Endothelial cell of umbilical vein (primary cell): ENCODE data around the gene CHRM4. TPM values are rescaled to one million over a fixed set of nuclear protein-coding genes. Genes with fewer than 3 reads are reported as not detected.

Experiments
- BruUV-seq: library from RNA; stranded (reverse); fragments of 400-500 nt; replicated peaks from 2 replicates; lab custom pipeline; 2021; lab: Mats Ljungman, UMichigan
- CTCF ChIA-PET: fragments of 300-600, 350-600 bp; sonication (Branson Sonifier 250); formaldehyde crosslinking; loops from one replicate; lab custom pipeline; 2021; ENCODE audit warnings: antibody characterized with exemption, inconsistent platforms; lab: Charles Lee
- POLR2A ChIA-PET: fragments of 300-600, 350-600 bp; sonication (Branson Sonifier 250); formaldehyde crosslinking; loops from one replicate; lab custom pipeline; 2021; ENCODE audit warnings: antibody characterized with exemption, inconsistent platforms; lab: Charles Lee
- DNase-seq: peaks from one replicate; pipeline ENCODE4 v3.0.0-alpha.2; 2011; ENCODE audit warnings: low read depth, low spot score
- FAIRE-seq: peaks from 2 replicates; lab custom pipeline; 2011; peaks lifted over from hg19 to GRCh38; lab: Jason Lieb, UNC
- H2AFZ ChIP-seq: 2 replicates; pipeline ENCODE4 v1.6.0; 2012; ENCODE audit warnings: low read depth, low read length, control low read depth, inconsistent platforms
- H3K27ac ChIP-seq: 2 replicates; pipeline ENCODE4 v1.5.1; 2011; ENCODE audit warnings: low read depth, mild to moderate bottlenecking, control low read depth, low read length, moderate library complexity; ENCODE audit not compliant: insufficient read depth
- H3K27me3 ChIP-seq, 2 experiments: 2 replicates each; pipeline versions ENCODE4 v1.6.0 to v1.6.1; 2011; ENCODE audit warnings: low read length in 2 of 2, mixed read lengths in 1 of 2; ENCODE audit not compliant: control insufficient read depth in 2 of 2, insufficient read depth in 2 of 2
- H3K36me3 ChIP-seq, 2 experiments: 2 replicates in 1 of 2; 3 replicates in 1 of 2; pipeline ENCODE4 v1.5.1; 2011; ENCODE audit warnings: low read length in 2 of 2, mild to moderate bottlenecking in 1 of 2, moderate library complexity in 1 of 2; ENCODE audit not compliant: control insufficient read depth in 2 of 2, insufficient read depth in 2 of 2; ENCODE audit errors: extremely low read depth in 1 of 2
- H3K4me1 ChIP-seq: 3 replicates; pipeline ENCODE4 v1.5.1; 2011; ENCODE audit warnings: mild to moderate bottlenecking, low read length; ENCODE audit not compliant: control insufficient read depth, insufficient read depth; ENCODE audit errors: extremely low read depth
- H3K4me2 ChIP-seq: 2 replicates; pipeline ENCODE4 v1.6.1; 2011; ENCODE audit warnings: low read length, control low read depth, mixed read lengths; ENCODE audit not compliant: insufficient read depth
- H3K4me3 ChIP-seq, 3 experiments: fragments of 200-600 bp in 1 of 3; sonication (generic), shearing (Covaris generic) in 1 of 3; replicated peaks in 1 of 3; 2 replicates each; pipeline ENCODE4 v1.5.1; 2011 to 2016; ENCODE audit warnings: control low read depth in 3 of 3, low read length in 3 of 3, mild to moderate bottlenecking in 2 of 3, inconsistent platforms in 1 of 3, low read depth in 1 of 3, moderate library complexity in 1 of 3; ENCODE audit not compliant: insufficient read depth in 1 of 3
- H3K79me2 ChIP-seq: 2 replicates; pipeline ENCODE4 v1.6.0; 2012; ENCODE audit warnings: low read length, inconsistent platforms; ENCODE audit not compliant: control insufficient read depth, insufficient read depth
- H3K9ac ChIP-seq: replicated peaks from 2 replicates; pipeline ENCODE3; 2011; ENCODE audit warnings: low read length, control low read depth; ENCODE audit not compliant: insufficient read depth; ENCODE audit errors: extremely low read depth
- H3K9me1 ChIP-seq: replicated peaks from 3 replicates; pipeline ENCODE4 v1.6.0; 2011; ENCODE audit warnings: mild to moderate bottlenecking, low read length; ENCODE audit not compliant: control insufficient read depth, insufficient read depth; ENCODE audit errors: extremely low read depth
- H3K9me3 ChIP-seq: replicated peaks from 2 replicates; pipeline ENCODE4 v1.5.1; 2012; ENCODE audit warnings: low read length, inconsistent platforms; ENCODE audit not compliant: control insufficient read depth, insufficient read depth
- H4K20me1 ChIP-seq: replicated peaks from 2 replicates; pipeline ENCODE3; 2011; ENCODE audit warnings: mild to moderate bottlenecking, low read length; ENCODE audit not compliant: control insufficient read depth, insufficient read depth; ENCODE audit errors: extremely low read depth
- CTCF ChIP-seq, 2 donors: IDR thresholded peaks; 1 replicate in 1 of 2; 2 replicates in 1 of 2; pipeline ENCODE4 v1.5.1; 2011; ENCODE audit warnings: low read length in 2 of 2, mild to moderate bottlenecking in 2 of 2, moderate library complexity in 2 of 2, control low read depth in 1 of 2, inconsistent platforms in 1 of 2, low read depth in 1 of 2; ENCODE audit not compliant: insufficient read depth in 1 of 2; ENCODE audit errors: extremely low read depth in 1 of 2
- EZH2 ChIP-seq: IDR thresholded peaks from 2 replicates; pipeline ENCODE4 v1.6.1; 2012; ENCODE audit warnings: borderline replicate concordance, low read depth, mild to moderate bottlenecking, moderate library complexity, low read length, inconsistent platforms; ENCODE audit not compliant: severe bottlenecking
- FOS ChIP-seq: IDR thresholded peaks from 2 replicates; pipeline ENCODE4 v1.6.1; 2011; ENCODE audit warnings: mild to moderate bottlenecking, low read length, moderate library complexity, borderline replicate concordance; ENCODE audit not compliant: insufficient read depth
- GATA2 ChIP-seq: IDR thresholded peaks from 2 replicates; pipeline ENCODE4 v1.7.0; 2011; ENCODE audit warnings: low read depth, mild to moderate bottlenecking, moderate library complexity, mixed read lengths, low read length; ENCODE audit not compliant: insufficient read length, insufficient read depth
- JUN ChIP-seq: IDR thresholded peaks from 2 replicates; pipeline ENCODE4 v1.6.1; 2011; ENCODE audit warnings: borderline replicate concordance, low read depth; ENCODE audit not compliant: insufficient read length, insufficient read depth
- MYC ChIP-seq: IDR thresholded peaks from one replicate; pipeline ENCODE4 v1.6.1; 2011; ENCODE audit warnings: mild to moderate bottlenecking, low read depth, low read length
- POLR2A ChIP-seq: IDR thresholded peaks from 2 replicates; pipeline ENCODE4 v1.6.1; 2012; ENCODE audit warnings: low read depth, mild to moderate bottlenecking, control low read depth, low read length
- POLR2AphosphoS5 ChIP-seq: IDR thresholded peaks from 2 replicates; pipeline ENCODE4 v1.6.1; 2012; ENCODE audit warnings: low read depth, mild to moderate bottlenecking, control low read depth, low read length, moderate library complexity; ENCODE audit not compliant: insufficient read depth
- dilution Hi-C: fragments of 300-500 bp; cut with MboI; formaldehyde crosslinking; loops from one replicate; pipeline ENCODE4 v1.15.0; 2019; ENCODE audit warnings: low sequenced_read_pairs; ENCODE audit not compliant: extremely low pct_ligation_motif_present
- intact Hi-C: fragments of 100-400 bp; cut with micrococcal nuclease; formaldehyde crosslinking; loops from one replicate; pipeline ENCODE4 v1.10.0; 2022
- polyA plus RNA-seq, 4 experiments: library from polyadenylated mRNA; depleted of rRNA in 3 of 4; stranded (reverse) in 3 of 4; unstranded in 1 of 4; fragments of >200 nt; gene quantifications; 2 replicates each; pipeline versions ENCODE4 v1.2.1 to v1.2.3, GENCODE V29; 2011 to 2012; ENCODE audit warnings: missing spikeins in 1 of 4
- total RNA-seq: library from RNA; stranded (reverse); gene quantifications from 2 replicates; pipeline ENCODE4 v1.2.3, GENCODE V29; 2021
- TF ChIP-seq, protein P1 (sequence below): IDR thresholded peaks from 2 replicates; pipeline ENCODE4 v1.6.1; 2011; ENCODE audit not compliant: insufficient read depth, insufficient read length

Gene CHRM4
- total and polyA plus RNA-seq, 2 donors (not counting 3 experiments of a cell fraction or from before 2014, with no cell fraction given), result 0.04 to 0.22 TPM

DNA sequence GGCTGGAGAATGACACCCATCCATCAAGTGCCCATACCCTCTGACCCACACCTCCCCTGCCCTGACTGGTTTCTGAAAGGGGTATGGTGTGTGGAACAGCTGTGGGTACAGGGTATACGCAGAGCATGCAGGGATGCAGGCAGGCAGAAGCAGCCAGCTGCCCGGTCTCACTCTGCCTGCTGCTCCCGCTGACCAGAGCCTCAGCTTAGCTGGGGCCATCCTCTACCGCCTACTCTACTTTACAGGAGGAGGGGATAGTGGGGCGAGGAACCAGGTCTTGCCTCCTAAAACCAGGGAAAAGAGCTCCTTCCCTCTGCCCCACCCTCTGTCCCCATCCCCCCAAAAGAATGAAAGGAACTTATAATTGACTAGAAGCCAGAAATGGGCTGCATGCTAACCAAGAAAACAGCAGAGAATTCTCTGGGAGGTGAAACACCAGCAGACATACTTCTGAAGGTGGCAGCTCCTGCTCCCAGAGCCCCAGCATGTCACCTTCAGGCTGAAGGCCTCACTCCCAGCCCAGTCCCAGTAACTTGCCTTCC, 13.0 kb upstream of the CHRM4 start:
- Histone ChIP-seq H3K9ac (no peak overlapping the region), H2AFZ (no peak overlapping the region), H3K4me3 (no peak overlapping the region), H3K79me2 (no peaks in the 10 kb centered on the region), H3K9me1 (no peaks in the 10 kb centered on the region), H3K36me3 (peaks cover 3 to 16% of the 10 kb centered on the region in 2 experiments), H3K27ac (no peak overlapping the region), H3K4me2 (no peak overlapping the region), H3K27me3 (no peaks in the 10 kb centered on the region), H3K9me3 (no peaks in the 10 kb centered on the region), H4K20me1 (no peaks in the 10 kb centered on the region), H3K4me1 (no peaks in the 10 kb centered on the region)
- no peak for TF ChIP-seq POLR2A
- TF ChIP-seq FOS, result no peak
- TF ChIP-seq, protein P1, sequence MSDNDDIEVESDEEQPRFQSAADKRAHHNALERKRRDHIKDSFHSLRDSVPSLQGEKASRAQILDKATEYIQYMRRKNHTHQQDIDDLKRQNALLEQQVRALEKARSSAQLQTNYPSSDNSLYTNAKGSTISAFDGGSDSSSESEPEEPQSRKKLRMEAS, result no peak
- no peak for TF ChIP-seq JUN
- no peak for TF ChIP-seq EZH2
- TF ChIP-seq GATA2, result no peak
- TF ChIP-seq MYC, result no peak
- no peak for TF ChIP-seq POLR2AphosphoS5
- no peak for TF ChIP-seq CTCF (IDR thresholded peaks at IDR 0.05; ENCODE audit: extremely low read depth in 1 of 2, insufficient read depth in 1 of 2, low read depth in 1 of 2, low read length in 2 of 2)
- dilution Hi-C loops (no loop called here), intact Hi-C loops (no loop called here)
- FAIRE-seq (no peak), DNase-seq (no peak)
- ChIA-PET CTCF (interaction anchor here (2.4 to 3.0 kb wide), 2 partner anchors 13 to 125 kb away, joined by 8 to 12 read pairs; partner anchors contain the start of gene CHRM4), POLR2A (no interaction called here)
- no TSS peak for BruUV-seq
